CD4-positive, alpha-beta T cell treated with Interleukin-21 for 1 hour (primary cell): ENCODE measurements around the gene IL6R.

Experiments
- DNase-seq: peaks from one replicate; pipeline ENCODE4 v3.0.0-alpha.2; 2020

Gene IL6R

GRCh38 chr1:154453574-154454352 lies 48.6 kb downstream of the IL6R start:
- DNase-seq: no peak

- DNase-seq: no peak
Observed at GRCh38 chr1:154454386-154455120, 49.4 kb downstream of the IL6R start.

- DNase-seq: no peak
Observed at GRCh38 chr1:154456631-154457030, 51.5 kb downstream of the IL6R start.

- no peak for DNase-seq
Observed at GRCh38 chr1:154459080-154459479, 53.9 kb downstream of the IL6R start.

- no peak for DNase-seq
Observed at GRCh38 chr1:154460695-154461260, 55.6 kb downstream of the IL6R start.

GRCh38 chr1:154463512-154463990 lies 58.4 kb downstream of the IL6R start:
- peak; percentile 75 for DNase-seq

- no peak for DNase-seq
Observed at GRCh38 chr1:154465621-154466195, 60.6 kb downstream of the IL6R start.

- no peak for DNase-seq
Observed at GRCh38 chr1:154466206-154466605, 61.1 kb downstream of the IL6R start.

- no peak for DNase-seq
Observed at GRCh38 chr1:154466921-154467417, 61.8 kb downstream of the IL6R start.

GRCh38 chr1:154467434-154468102 lies 62.4 kb downstream of the IL6R start:
- DNase-seq: peak; percentile 43

GRCh38 chr1:154468535-154469250 lies 63.5 kb downstream of the IL6R start:
- DNase-seq: no peak

- DNase-seq: no peak
Observed at GRCh38 chr1:154469844-154470560, 64.9 kb downstream of the IL6R start.

GRCh38 chr1:154471304-154471703 lies 66.2 kb downstream of the IL6R start:
- DNase-seq: no peak

GRCh38 chr1:154474802-154475201 lies 69.7 kb downstream of the IL6R start:
- no peak for DNase-seq

GRCh38 chr1:154476791-154477190 lies 71.6 kb downstream of the IL6R start:
- DNase-seq: no peak

GRCh38 chr1:154478013-154478412 lies 72.9 kb downstream of the IL6R start:
- no peak for DNase-seq

GRCh38 chr1:154478639-154479038 lies 73.5 kb downstream of the IL6R start:
- DNase-seq: peak; percentile 41

- peak; percentile 83 for DNase-seq
Observed at GRCh38 chr1:154479764-154480421, 74.8 kb downstream of the IL6R start.

GRCh38 chr1:154481053-154481452 lies 75.9 kb downstream of the IL6R start:
- DNase-seq: no peak

GRCh38 chr1:154483941-154484803 lies 79.0 kb downstream of the IL6R start:
- no peak for DNase-seq
